K562 (cell line): ENCODE results near the gene SLC48A1. TPM values are rescaled to one million over a fixed set of nuclear protein-coding genes. Genes with fewer than 3 reads are reported as not detected.

Experiments
- CAMTA2 ChIP-seq: fragments of 250-450 bp; sonication (Bioruptor Pico); conservative IDR thresholded peaks from 2 replicates; pipeline ENCODE4 v1.5.1; 2022
- RBM15 ChIP-seq: fragments of 200-400 bp; formaldehyde crosslinking; IDR thresholded peaks from 2 replicates; pipeline ENCODE4 v1.6.1; 2018; ENCODE audit warnings: mild to moderate bottlenecking, low read length, moderate library complexity; ENCODE audit not compliant: insufficient read depth
- ZNF76 ChIP-seq: fragments of 250-450 bp; sonication (Bioruptor Pico); IDR thresholded peaks from 2 replicates; pipeline ENCODE4 v1.4.0; 2020; ENCODE audit warnings: mild to moderate bottlenecking, moderate library complexity, borderline replicate concordance
- polyA plus RNA-seq, 8 experiments: library from polyadenylated mRNA; depleted of rRNA in 4 of 8; stranded (reverse) in 5 of 8; unstranded in 3 of 8; fragments of >200 nt; fragmentation: Nextera tagmentation in 2 of 8; fragmentation: Illumina TruSeq in 1 of 8; extraction: Ambion mirVana in 2 of 8; extraction: Trizol in 1 of 8; gene quantifications; 2 replicates each; pipeline versions ENCODE4 v1.2.1 to v1.2.3, GENCODE V29; 2011 to 2014; ENCODE audit warnings: inconsistent platforms in 1 of 8, missing spikeins in 1 of 8
- total RNA-seq, 7 experiments: library from RNA; depleted of rRNA in 6 of 7; stranded (reverse); fragments of >200 nt in 6 of 7; fragmentation: Illumina TruSeq in 2 of 7; extraction: Trizol in 2 of 7; gene quantifications; 2 replicates each; pipeline versions ENCODE4 v1.2.1 to v1.2.3, GENCODE V29; 2011 to 2021; ENCODE audit warnings: low replicate concordance in 1 of 7
- TF ChIP-seq, protein P1 (sequence below): fragments of 150-350 bp; IDR thresholded peaks from 2 replicates; pipeline ENCODE4 v1.6.1; 2014; ENCODE audit warnings: low read depth, mild to moderate bottlenecking, low read length, borderline replicate concordance
- TF ChIP-seq, protein P2 (sequence below): sonication (generic); formaldehyde crosslinking; IDR thresholded peaks from 2 replicates; pipeline ENCODE4 v1.8.1; 2023; ENCODE audit warnings: missing genetic modification reagents, mild to moderate bottlenecking, borderline replicate concordance
- TF ChIP-seq, protein P3 (sequence below): fragments of 450-650 bp; IDR thresholded peaks from 2 replicates; pipeline ENCODE4 v1.7.1; 2018; ENCODE audit warnings: mild to moderate bottlenecking, low read depth; ENCODE audit not compliant: partially characterized antibody
- TF ChIP-seq, protein P4 (sequence below): fragments of 450-650 bp; conservative IDR thresholded peaks from 2 replicates; pipeline ENCODE4 v1.6.1; 2016; ENCODE audit warnings: missing genetic modification characterization, low read depth, mild to moderate bottlenecking, control low read depth, missing compliant biosample characterization

Gene SLC48A1
- total and polyA plus RNA-seq, 9 of the 15 experiments (the other 6 are each of a cell fraction or from before 2014, with no cell fraction given) = 10.7 to 37.5 (median 18.7) TPM

DNA sequence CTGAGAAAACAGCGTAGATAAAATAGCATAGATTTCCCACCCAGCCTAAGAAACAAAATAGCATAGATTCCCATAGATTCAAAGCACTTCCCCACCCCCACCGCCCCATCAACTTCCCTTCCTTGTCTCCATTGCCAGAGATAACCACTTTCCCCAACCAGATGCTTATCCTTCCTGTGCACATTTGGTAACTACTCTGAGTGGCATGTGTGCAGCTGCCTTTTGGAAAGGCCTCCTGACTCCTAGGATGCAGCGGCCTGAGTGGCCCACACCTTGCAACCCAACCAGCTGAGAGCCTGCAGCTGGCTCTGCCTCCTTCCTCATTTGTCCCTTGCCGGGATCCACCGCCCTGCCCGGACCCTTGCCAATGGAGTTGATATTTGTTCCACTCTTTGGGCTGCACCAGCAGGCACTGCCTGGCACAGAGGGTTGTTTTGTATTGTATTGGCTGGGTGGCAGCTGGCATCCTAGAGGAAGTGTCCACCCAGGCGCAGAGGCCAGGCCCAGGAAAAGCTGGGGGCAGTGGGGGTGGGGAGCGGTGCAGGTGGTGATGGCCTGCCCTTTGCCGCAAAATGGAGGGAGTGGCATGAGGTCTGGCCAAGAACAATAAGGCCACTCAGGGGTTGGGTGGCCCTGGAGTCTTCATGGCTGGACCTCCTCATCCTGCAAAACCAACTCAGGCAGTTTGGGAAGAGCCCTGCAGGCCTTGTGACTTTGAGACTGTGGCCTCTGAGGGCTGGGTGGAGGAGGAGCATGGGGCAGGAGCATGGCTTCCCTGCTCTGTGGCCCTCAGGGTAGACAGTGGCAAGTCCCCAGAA is 4.9 kb downstream of the SLC48A1 start (continued):
- TF ChIP-seq, protein P1, sequence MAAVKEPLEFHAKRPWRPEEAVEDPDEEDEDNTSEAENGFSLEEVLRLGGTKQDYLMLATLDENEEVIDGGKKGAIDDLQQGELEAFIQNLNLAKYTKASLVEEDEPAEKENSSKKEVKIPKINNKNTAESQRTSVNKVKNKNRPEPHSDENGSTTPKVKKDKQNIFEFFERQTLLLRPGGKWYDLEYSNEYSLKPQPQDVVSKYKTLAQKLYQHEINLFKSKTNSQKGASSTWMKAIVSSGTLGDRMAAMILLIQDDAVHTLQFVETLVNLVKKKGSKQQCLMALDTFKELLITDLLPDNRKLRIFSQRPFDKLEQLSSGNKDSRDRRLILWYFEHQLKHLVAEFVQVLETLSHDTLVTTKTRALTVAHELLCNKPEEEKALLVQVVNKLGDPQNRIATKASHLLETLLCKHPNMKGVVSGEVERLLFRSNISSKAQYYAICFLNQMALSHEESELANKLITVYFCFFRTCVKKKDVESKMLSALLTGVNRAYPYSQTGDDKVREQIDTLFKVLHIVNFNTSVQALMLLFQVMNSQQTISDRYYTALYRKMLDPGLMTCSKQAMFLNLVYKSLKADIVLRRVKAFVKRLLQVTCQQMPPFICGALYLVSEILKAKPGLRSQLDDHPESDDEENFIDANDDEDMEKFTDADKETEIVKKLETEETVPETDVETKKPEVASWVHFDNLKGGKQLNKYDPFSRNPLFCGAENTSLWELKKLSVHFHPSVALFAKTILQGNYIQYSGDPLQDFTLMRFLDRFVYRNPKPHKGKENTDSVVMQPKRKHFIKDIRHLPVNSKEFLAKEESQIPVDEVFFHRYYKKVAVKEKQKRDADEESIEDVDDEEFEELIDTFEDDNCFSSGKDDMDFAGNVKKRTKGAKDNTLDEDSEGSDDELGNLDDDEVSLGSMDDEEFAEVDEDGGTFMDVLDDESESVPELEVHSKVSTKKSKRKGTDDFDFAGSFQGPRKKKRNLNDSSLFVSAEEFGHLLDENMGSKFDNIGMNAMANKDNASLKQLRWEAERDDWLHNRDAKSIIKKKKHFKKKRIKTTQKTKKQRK = no peak
- TF ChIP-seq RBM15 (no peak), CAMTA2 (CRISPR knock-in tag) (no peak), ZNF76 (no peak)
- TF ChIP-seq, protein P2, sequence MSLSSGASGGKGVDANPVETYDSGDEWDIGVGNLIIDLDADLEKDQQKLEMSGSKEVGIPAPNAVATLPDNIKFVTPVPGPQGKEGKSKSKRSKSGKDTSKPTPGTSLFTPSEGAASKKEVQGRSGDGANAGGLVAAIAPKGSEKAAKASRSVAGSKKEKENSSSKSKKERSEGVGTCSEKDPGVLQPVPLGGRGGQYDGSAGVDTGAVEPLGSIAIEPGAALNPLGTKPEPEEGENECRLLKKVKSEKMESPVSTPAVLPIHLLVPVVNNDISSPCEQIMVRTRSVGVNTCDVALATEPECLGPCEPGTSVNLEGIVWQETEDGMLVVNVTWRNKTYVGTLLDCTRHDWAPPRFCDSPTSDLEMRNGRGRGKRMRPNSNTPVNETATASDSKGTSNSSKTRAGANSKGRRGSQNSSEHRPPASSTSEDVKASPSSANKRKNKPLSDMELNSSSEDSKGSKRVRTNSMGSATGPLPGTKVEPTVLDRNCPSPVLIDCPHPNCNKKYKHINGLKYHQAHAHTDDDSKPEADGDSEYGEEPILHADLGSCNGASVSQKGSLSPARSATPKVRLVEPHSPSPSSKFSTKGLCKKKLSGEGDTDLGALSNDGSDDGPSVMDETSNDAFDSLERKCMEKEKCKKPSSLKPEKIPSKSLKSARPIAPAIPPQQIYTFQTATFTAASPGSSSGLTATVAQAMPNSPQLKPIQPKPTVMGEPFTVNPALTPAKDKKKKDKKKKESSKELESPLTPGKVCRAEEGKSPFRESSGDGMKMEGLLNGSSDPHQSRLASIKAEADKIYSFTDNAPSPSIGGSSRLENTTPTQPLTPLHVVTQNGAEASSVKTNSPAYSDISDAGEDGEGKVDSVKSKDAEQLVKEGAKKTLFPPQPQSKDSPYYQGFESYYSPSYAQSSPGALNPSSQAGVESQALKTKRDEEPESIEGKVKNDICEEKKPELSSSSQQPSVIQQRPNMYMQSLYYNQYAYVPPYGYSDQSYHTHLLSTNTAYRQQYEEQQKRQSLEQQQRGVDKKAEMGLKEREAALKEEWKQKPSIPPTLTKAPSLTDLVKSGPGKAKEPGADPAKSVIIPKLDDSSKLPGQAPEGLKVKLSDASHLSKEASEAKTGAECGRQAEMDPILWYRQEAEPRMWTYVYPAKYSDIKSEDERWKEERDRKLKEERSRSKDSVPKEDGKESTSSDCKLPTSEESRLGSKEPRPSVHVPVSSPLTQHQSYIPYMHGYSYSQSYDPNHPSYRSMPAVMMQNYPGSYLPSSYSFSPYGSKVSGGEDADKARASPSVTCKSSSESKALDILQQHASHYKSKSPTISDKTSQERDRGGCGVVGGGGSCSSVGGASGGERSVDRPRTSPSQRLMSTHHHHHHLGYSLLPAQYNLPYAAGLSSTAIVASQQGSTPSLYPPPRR (CRISPR knock-in tag) = no peak
- TF ChIP-seq, protein P3, sequence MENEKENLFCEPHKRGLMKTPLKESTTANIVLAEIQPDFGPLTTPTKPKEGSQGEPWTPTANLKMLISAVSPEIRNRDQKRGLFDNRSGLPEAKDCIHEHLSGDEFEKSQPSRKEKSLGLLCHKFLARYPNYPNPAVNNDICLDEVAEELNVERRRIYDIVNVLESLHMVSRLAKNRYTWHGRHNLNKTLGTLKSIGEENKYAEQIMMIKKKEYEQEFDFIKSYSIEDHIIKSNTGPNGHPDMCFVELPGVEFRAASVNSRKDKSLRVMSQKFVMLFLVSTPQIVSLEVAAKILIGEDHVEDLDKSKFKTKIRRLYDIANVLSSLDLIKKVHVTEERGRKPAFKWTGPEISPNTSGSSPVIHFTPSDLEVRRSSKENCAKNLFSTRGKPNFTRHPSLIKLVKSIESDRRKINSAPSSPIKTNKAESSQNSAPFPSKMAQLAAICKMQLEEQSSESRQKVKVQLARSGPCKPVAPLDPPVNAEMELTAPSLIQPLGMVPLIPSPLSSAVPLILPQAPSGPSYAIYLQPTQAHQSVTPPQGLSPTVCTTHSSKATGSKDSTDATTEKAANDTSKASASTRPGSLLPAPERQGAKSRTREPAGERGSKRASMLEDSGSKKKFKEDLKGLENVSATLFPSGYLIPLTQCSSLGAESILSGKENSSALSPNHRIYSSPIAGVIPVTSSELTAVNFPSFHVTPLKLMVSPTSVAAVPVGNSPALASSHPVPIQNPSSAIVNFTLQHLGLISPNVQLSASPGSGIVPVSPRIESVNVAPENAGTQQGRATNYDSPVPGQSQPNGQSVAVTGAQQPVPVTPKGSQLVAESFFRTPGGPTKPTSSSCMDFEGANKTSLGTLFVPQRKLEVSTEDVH = no peak
- TF ChIP-seq, protein P4, sequence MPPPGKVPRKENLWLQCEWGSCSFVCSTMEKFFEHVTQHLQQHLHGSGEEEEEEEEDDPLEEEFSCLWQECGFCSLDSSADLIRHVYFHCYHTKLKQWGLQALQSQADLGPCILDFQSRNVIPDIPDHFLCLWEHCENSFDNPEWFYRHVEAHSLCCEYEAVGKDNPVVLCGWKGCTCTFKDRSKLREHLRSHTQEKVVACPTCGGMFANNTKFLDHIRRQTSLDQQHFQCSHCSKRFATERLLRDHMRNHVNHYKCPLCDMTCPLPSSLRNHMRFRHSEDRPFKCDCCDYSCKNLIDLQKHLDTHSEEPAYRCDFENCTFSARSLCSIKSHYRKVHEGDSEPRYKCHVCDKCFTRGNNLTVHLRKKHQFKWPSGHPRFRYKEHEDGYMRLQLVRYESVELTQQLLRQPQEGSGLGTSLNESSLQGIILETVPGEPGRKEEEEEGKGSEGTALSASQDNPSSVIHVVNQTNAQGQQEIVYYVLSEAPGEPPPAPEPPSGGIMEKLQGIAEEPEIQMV = no peak
